ENCODE results near the gene STXBP5L. TPM values are rescaled to one million over a fixed set of nuclear protein-coding genes. Genes with fewer than 3 reads are reported as not detected.

STXBP5L gene
- polyA plus RNA-seq, 1 donor from 2014 or later, result 7.6 TPM

DNA sequence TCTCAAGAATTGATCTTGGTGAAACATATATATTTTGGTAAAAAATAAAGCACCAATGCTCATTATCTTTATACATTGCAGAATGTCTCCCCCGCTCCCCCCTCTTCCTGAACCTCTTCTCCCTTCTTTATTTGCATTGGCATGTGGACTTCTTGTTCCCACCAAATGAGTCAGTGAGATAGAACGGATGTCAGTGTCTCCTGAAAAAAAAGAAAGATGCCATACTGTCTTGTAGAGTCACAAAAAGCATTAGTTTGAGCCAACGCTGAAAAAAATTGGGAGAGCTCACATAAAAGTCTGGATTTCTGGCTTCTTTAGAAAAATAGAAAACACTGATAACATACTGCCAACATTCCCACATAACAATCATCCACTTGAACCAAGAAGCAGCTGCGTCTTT lies 32.0 kb upstream of the STXBP5L start:
- Histone ChIP-seq H3K27ac (ENCODE audit: low read length) (no peak overlapping the region), H4K20me1 (ENCODE audit: insufficient read depth) (no peaks in the 10 kb centered on the region), H3K4me2 (ENCODE audit: low read length) (no peak overlapping the region), H3F3A (ENCODE audit: insufficient read depth, low read length, poor library complexity, severe bottlenecking) (no peaks in the 10 kb centered on the region), H3K9me2 (ENCODE audit: insufficient read depth, low read length) (no peaks in the 10 kb centered on the region), H3K9me3 (ENCODE audit: low read length) (no peaks in the 10 kb centered on the region), H2AFZ (ENCODE audit: low read depth, low read length) (no peak overlapping the region), H3K9ac (ENCODE audit: low read length) (no peak overlapping the region), H3K27me3 (ENCODE audit: insufficient read depth, low read depth, low read length) (no peaks in the 10 kb centered on the region), H3K36me3 (ENCODE audit: insufficient read depth, low read length) (no peaks in the 10 kb centered on the region), H3K4me3 (ENCODE audit: low read length) (no peak overlapping the region), H3K79me2 (replicated peaks; ENCODE audit: insufficient read depth, low read length) (no peaks in the 10 kb centered on the region)
- no peak for TF ChIP-seq EZH2 (IDR thresholded peaks at IDR 0.05; ENCODE audit: borderline replicate concordance, insufficient read depth, low read length, poor library complexity, severe bottlenecking)
- no peak for TF ChIP-seq POLR2AphosphoS5 (IDR thresholded peaks at IDR 0.05)
- TF ChIP-seq, protein P1, sequence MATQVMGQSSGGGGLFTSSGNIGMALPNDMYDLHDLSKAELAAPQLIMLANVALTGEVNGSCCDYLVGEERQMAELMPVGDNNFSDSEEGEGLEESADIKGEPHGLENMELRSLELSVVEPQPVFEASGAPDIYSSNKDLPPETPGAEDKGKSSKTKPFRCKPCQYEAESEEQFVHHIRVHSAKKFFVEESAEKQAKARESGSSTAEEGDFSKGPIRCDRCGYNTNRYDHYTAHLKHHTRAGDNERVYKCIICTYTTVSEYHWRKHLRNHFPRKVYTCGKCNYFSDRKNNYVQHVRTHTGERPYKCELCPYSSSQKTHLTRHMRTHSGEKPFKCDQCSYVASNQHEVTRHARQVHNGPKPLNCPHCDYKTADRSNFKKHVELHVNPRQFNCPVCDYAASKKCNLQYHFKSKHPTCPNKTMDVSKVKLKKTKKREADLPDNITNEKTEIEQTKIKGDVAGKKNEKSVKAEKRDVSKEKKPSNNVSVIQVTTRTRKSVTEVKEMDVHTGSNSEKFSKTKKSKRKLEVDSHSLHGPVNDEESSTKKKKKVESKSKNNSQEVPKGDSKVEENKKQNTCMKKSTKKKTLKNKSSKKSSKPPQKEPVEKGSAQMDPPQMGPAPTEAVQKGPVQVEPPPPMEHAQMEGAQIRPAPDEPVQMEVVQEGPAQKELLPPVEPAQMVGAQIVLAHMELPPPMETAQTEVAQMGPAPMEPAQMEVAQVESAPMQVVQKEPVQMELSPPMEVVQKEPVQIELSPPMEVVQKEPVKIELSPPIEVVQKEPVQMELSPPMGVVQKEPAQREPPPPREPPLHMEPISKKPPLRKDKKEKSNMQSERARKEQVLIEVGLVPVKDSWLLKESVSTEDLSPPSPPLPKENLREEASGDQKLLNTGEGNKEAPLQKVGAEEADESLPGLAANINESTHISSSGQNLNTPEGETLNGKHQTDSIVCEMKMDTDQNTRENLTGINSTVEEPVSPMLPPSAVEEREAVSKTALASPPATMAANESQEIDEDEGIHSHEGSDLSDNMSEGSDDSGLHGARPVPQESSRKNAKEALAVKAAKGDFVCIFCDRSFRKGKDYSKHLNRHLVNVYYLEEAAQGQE (IDR thresholded peaks at IDR 0.05; ENCODE audit: borderline replicate concordance), result no peak
- no peak for TF ChIP-seq TAF1 (IDR thresholded peaks at IDR 0.05; ENCODE audit: low read depth)
- no peak for TF ChIP-seq EP300 (conservative IDR thresholded peaks at IDR 0.05; ENCODE audit: poor library complexity, severe bottlenecking)
- no peak for TF ChIP-seq SMC3 (conservative IDR thresholded peaks at IDR 0.05; ENCODE audit: poor library complexity)
- TF ChIP-seq MXI1 (conservative IDR thresholded peaks at IDR 0.05; ENCODE audit: poor library complexity, severe bottlenecking), result no peak
- no peak for TF ChIP-seq RAD21 (conservative IDR thresholded peaks at IDR 0.05)
- TF ChIP-seq, protein P2, sequence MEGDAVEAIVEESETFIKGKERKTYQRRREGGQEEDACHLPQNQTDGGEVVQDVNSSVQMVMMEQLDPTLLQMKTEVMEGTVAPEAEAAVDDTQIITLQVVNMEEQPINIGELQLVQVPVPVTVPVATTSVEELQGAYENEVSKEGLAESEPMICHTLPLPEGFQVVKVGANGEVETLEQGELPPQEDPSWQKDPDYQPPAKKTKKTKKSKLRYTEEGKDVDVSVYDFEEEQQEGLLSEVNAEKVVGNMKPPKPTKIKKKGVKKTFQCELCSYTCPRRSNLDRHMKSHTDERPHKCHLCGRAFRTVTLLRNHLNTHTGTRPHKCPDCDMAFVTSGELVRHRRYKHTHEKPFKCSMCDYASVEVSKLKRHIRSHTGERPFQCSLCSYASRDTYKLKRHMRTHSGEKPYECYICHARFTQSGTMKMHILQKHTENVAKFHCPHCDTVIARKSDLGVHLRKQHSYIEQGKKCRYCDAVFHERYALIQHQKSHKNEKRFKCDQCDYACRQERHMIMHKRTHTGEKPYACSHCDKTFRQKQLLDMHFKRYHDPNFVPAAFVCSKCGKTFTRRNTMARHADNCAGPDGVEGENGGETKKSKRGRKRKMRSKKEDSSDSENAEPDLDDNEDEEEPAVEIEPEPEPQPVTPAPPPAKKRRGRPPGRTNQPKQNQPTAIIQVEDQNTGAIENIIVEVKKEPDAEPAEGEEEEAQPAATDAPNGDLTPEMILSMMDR (IDR thresholded peaks at IDR 0.05; ENCODE audit: poor library complexity, severe bottlenecking), result no peak

DNA sequence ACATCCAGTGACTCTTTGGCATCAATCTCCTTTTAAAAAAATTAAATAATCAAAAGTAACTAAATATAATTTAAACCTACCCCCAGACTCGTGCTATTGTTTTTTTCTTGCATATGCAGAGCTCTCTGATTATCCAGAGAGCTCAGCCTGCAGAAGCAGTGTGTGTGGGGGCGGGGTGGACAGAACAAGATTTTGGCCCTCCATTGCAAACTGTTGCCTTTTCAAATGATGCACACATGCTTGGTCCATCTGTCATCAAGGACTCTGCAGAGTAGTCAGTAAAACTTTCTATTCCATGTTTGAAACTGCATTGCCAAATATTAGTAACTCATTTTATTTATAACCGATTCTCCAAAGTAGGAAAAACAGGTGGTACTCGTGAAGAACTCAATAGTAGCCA lies 28.6 kb upstream of the STXBP5L start:
- no peaks in the 10 kb centered on the region for H4K20me1 ChIP-seq (ENCODE audit: insufficient read depth)
- no peak overlapping the region for H3K4me3 ChIP-seq (ENCODE audit: low read length)

More for the DNA sequence above, 28.6 kb upstream of the STXBP5L start:
- Histone ChIP-seq H3K9me2 (ENCODE audit: insufficient read depth, low read length) (no peaks in the 10 kb centered on the region), H3F3A (ENCODE audit: insufficient read depth, low read length, poor library complexity, severe bottlenecking) (no peaks in the 10 kb centered on the region), H3K9ac (ENCODE audit: low read length) (no peak overlapping the region), H3K4me2 (ENCODE audit: low read length) (no peak overlapping the region), H3K9me3 (ENCODE audit: low read length) (no peaks in the 10 kb centered on the region), H3K27ac (ENCODE audit: low read length) (no peak overlapping the region), H3K27me3 (ENCODE audit: insufficient read depth, low read depth, low read length) (no peaks in the 10 kb centered on the region), H3K36me3 (ENCODE audit: insufficient read depth, low read length) (no peaks in the 10 kb centered on the region), H2AFZ (ENCODE audit: low read depth, low read length) (no peak overlapping the region), H3K79me2 (replicated peaks; ENCODE audit: insufficient read depth, low read length) (no peaks in the 10 kb centered on the region)
- TF ChIP-seq MXI1 (conservative IDR thresholded peaks at IDR 0.05; ENCODE audit: poor library complexity, severe bottlenecking), result no peak
- TF ChIP-seq SMC3 (conservative IDR thresholded peaks at IDR 0.05; ENCODE audit: poor library complexity), result no peak
- no peak for TF ChIP-seq EZH2 (IDR thresholded peaks at IDR 0.05; ENCODE audit: borderline replicate concordance, insufficient read depth, low read length, poor library complexity, severe bottlenecking)
- no peak for TF ChIP-seq POLR2AphosphoS5 (IDR thresholded peaks at IDR 0.05)
- no peak for TF ChIP-seq RAD21 (conservative IDR thresholded peaks at IDR 0.05)
- TF ChIP-seq EP300 (conservative IDR thresholded peaks at IDR 0.05; ENCODE audit: poor library complexity, severe bottlenecking), result no peak
- TF ChIP-seq, protein P1 (IDR thresholded peaks at IDR 0.05; ENCODE audit: borderline replicate concordance), result no peak
- TF ChIP-seq TAF1 (IDR thresholded peaks at IDR 0.05; ENCODE audit: low read depth), result no peak
- TF ChIP-seq, protein P2 (IDR thresholded peaks at IDR 0.05; ENCODE audit: poor library complexity, severe bottlenecking), result no peak
